HepG2 (cell line): Measurements from ENCODE around the gene PRKN. TPM values are rescaled to one million over a fixed set of nuclear protein-coding genes. Genes with fewer than 3 reads are reported as not detected.

Experiments used
- ATAC-seq: fragments of 200-7000 bp; cut with Tn5 transposase; 3 replicates; pipeline ENCODE4 v1.9.1; 2020; ENCODE audit warnings: mild to moderate bottlenecking, moderate library complexity
- BruUV-seq: library from RNA; stranded (reverse); fragments of 400-500 nt; replicated peaks from 2 replicates; lab custom pipeline; 2021; lab: Mats Ljungman, UMichigan
- CTCF ChIA-PET: fragments of 300-600 bp; formaldehyde crosslinking; extraction: SDS; loops from one replicate; lab custom pipeline; 2021; ENCODE audit warnings: low total read pairs, inconsistent platforms, low intra/inter-chr PET ratio; lab: Yijun Ruan, JAX
- POLR2A ChIA-PET: fragments of 350-600 bp; sonication (Branson Sonifier 250); formaldehyde crosslinking; loops from one replicate; lab custom pipeline; 2020; ENCODE audit warnings: antibody characterized with exemption, inconsistent platforms; lab: Yijun Ruan, JAX
- DNase-seq: peaks from one replicate; pipeline ENCODE4 v3.0.0-alpha.2; 2015; ENCODE audit warnings: low spot score
- FAIRE-seq: peaks from 3 replicates; lab custom pipeline; 2011; peaks lifted over from hg19 to GRCh38; lab: Jason Lieb, UNC
- H2AFZ ChIP-seq: one replicate; pipeline ENCODE4 v1.6.1; 2011; ENCODE audit warnings: low read length, inconsistent platforms
- H3K27ac ChIP-seq: fragments of 300-600 bp; 3 replicates; pipeline ENCODE4 v1.8.0; 2011; ENCODE audit warnings: mixed run types, mild to moderate bottlenecking, mixed read lengths, low read length, inconsistent platforms; ENCODE audit not compliant: insufficient read depth; ENCODE audit errors: extremely low read length
- H3K27me3 ChIP-seq, 2 experiments: fragments of 200-600 bp in 1 of 2; 2 replicates in 1 of 2; 3 replicates in 1 of 2; pipeline versions ENCODE4 v1.6.0 to v1.8.0; 2011; ENCODE audit warnings: low read length in 2 of 2, mild to moderate bottlenecking in 2 of 2, moderate library complexity in 2 of 2, inconsistent platforms in 1 of 2; ENCODE audit not compliant: insufficient read depth in 2 of 2, control insufficient read depth in 1 of 2
- H3K36me3 ChIP-seq, 2 experiments: fragments of 200-600 bp in 1 of 2; replicated peaks in 1 of 2; 2 replicates in 1 of 2; 3 replicates in 1 of 2; pipeline versions ENCODE4 v1.5.1 to v1.8.0; 2011; ENCODE audit warnings: low read length in 2 of 2, inconsistent platforms in 1 of 2; ENCODE audit not compliant: insufficient read depth in 2 of 2, control insufficient read depth in 1 of 2
- H3K4me1 ChIP-seq: 2 replicates; pipeline ENCODE4 v1.5.1; 2012; ENCODE audit warnings: low read length, inconsistent platforms; ENCODE audit not compliant: insufficient read depth
- H3K4me2 ChIP-seq: 2 replicates; pipeline ENCODE4 v1.6.0; 2011; ENCODE audit warnings: low read depth, low read length, inconsistent platforms
- H3K4me3 ChIP-seq, 3 experiments: fragments of 200-600 bp in 1 of 3; sonication (generic), shearing (Covaris generic) in 1 of 3; replicated peaks in 1 of 3; 2 replicates each; pipeline ENCODE4 v1.5.1; 2011 to 2016; ENCODE audit warnings: low read length in 3 of 3, inconsistent platforms in 2 of 3, low read depth in 2 of 3, mild to moderate bottlenecking in 2 of 3, control low read depth in 1 of 3, mixed read lengths in 1 of 3; ENCODE audit not compliant: insufficient read depth in 1 of 3
- H3K79me2 ChIP-seq: one replicate; pipeline ENCODE4 v1.6.1; 2011; ENCODE audit warnings: low read length, inconsistent platforms; ENCODE audit not compliant: insufficient read depth
- H3K9ac ChIP-seq: 2 replicates; pipeline ENCODE4 v1.6.0; 2011; ENCODE audit warnings: mild to moderate bottlenecking, low read depth, low read length, inconsistent platforms; ENCODE audit not compliant: insufficient read depth
- H3K9me3 ChIP-seq: 2 replicates; pipeline ENCODE4 v1.5.1; 2012; ENCODE audit warnings: mild to moderate bottlenecking, low read length
- H4K20me1 ChIP-seq: 2 replicates; pipeline ENCODE4 v1.6.0; 2011; ENCODE audit warnings: inconsistent platforms, mild to moderate bottlenecking, low read length, moderate library complexity; ENCODE audit not compliant: insufficient read depth
- ATAD3A ChIP-seq: sonication (generic); formaldehyde crosslinking; IDR thresholded peaks from 2 replicates; pipeline ENCODE4 v1.4.0; 2020; ENCODE audit warnings: missing genetic modification reagents
- CENPT ChIP-seq: sonication (generic); formaldehyde crosslinking; IDR thresholded peaks from 2 replicates; pipeline ENCODE4 v1.8.0; 2022; ENCODE audit warnings: low read depth, mild to moderate bottlenecking, moderate library complexity, missing genetic modification reagents
- ETS1 ChIP-seq: sonication (generic); formaldehyde crosslinking; IDR thresholded peaks from 2 replicates; pipeline ENCODE4 v1.4.0; 2020; ENCODE audit warnings: missing genetic modification reagents
- GABPB1 ChIP-seq: IDR thresholded peaks from 2 replicates; pipeline ENCODE4 v1.6.1; 2016; ENCODE audit warnings: mild to moderate bottlenecking, missing genetic modification reagents, moderate library complexity, missing compliant biosample characterization
- KMT2B ChIP-seq: IDR thresholded peaks from 2 replicates; pipeline ENCODE4 v1.6.1; 2016; ENCODE audit warnings: missing genetic modification reagents, missing compliant biosample characterization
- RFX1 ChIP-seq: fragments of 450-650 bp; IDR thresholded peaks from 2 replicates; pipeline ENCODE4 v1.6.1; 2017
- ZBTB40 ChIP-seq, 2 experiments: fragments of 450-650 bp in 1 of 2; sonication (generic) in 1 of 2; formaldehyde crosslinking in 1 of 2; IDR thresholded peaks; 2 replicates each; pipeline versions ENCODE4 v1.6.1 to v1.8.0; 2016 to 2022; ENCODE audit warnings: antibody characterized with exemption in 1 of 2, mild to moderate bottlenecking in 1 of 2, missing genetic modification reagents in 1 of 2
- ZNF205 ChIP-seq: IDR thresholded peaks from 2 replicates; pipeline ENCODE4 v1.6.1; 2018; ENCODE audit warnings: missing biosample characterization, missing genetic modification reagents
- ZNF260 ChIP-seq: sonication (generic); formaldehyde crosslinking; IDR thresholded peaks from 2 replicates; pipeline ENCODE4 v1.4.0; 2020; ENCODE audit warnings: missing genetic modification reagents, low read depth, mild to moderate bottlenecking, borderline replicate concordance
- ZNF367 ChIP-seq: sonication (generic); formaldehyde crosslinking; IDR thresholded peaks from 2 replicates; pipeline ENCODE4 v1.4.0; 2020; ENCODE audit warnings: missing genetic modification reagents, borderline replicate concordance
- WGBS: methylation state at CpG from one replicate; pipeline ENCODE4 v1.1.6; 2017; ENCODE audit warnings: low lambda C conversion rate; 5-methylcytosine and 5-hydroxymethylcytosine counted together
- in situ Hi-C: cut with HindIII; loops from 2 replicates; pipeline ENCODE4 v1.10.0; 2017; ENCODE audit warnings: low pct_unique_long_range_greater_than_20kb; ENCODE audit not compliant: extremely low pct_ligation_motif_present
- intact Hi-C: fragments of 100-400 bp; cut with micrococcal nuclease; formaldehyde crosslinking; loops from one replicate; pipeline ENCODE4 v1.10.0; 2022; ENCODE audit not compliant: unreplicated experiment
- polyA plus RNA-seq, 8 experiments: library from polyadenylated mRNA; depleted of rRNA in 3 of 8; stranded (reverse) in 7 of 8; unstranded in 1 of 8; fragments of >200 nt; fragmentation: Illumina TruSeq in 4 of 8; extraction: Trizol in 4 of 8; gene quantifications; 2 replicates each; pipeline versions ENCODE4 v1.2.1 to v1.2.3, GENCODE V29; 2011 to 2016; ENCODE audit warnings: low read depth in 4 of 8, missing spikeins in 1 of 8, mixed read lengths in 1 of 8; ENCODE audit not compliant: insufficient read depth in 1 of 8
- total RNA-seq, 5 experiments: library from RNA; depleted of rRNA; stranded (reverse); fragments of >200 nt; fragmentation: Illumina TruSeq; extraction: Trizol; gene quantifications; 2 replicates each; pipeline ENCODE4 v1.2.3, GENCODE V29; 2016; ENCODE audit warnings: low read depth in 1 of 5

The PRKN gene
- total and polyA plus RNA-seq, 2 of the 13 experiments (the other 11 are each of a cell fraction or from before 2014, with no cell fraction given) = 0.31 to 0.44 TPM

DNA sequence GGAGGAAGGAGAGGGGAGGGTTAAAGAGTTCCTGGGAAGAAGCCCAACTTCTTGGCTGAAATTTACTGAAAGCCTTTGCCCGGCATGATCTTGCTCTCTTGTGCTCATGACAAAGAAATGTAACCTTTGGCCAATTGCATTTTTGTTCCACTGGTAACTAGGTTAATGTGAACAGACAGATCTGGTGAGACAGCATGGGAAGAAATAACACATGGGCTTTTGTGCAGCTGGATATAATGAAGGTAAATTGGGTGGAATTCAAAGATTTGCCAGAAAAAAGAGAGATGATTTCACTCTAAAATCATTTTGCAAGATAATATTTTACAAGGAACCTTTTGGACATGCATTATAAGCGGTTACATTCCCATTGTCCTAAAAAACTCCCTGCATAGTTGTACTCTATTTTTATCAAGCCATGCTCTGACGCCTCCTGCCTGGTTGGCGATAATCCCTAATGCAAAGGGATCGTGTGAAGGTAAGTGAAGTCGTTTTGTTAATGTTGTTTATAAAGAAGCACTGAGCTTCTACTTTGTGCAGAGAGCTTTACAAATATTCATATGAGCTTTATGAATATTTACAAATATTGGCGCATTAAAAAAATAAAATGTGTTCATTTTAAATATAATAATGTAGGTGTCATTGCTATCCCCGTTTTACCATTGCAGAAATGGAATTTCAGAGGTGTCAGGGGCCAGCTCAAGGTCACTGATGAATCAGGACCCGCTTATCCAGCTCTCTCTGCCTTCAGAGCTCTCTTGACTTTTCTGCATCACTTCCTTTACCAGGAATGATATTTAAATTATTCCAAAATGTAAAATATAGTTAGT is 1292.4 kb downstream of the PRKN start:
- H3K27ac ChIP-seq = no peak overlapping the region
- no peak for ATAC-seq
- H2AFZ ChIP-seq = no peak overlapping the region
- ChIA-PET POLR2A (no interaction called here), CTCF (no interaction called here)
- H3K4me3 ChIP-seq = no peak overlapping the region
- in situ Hi-C loops = no loop called here
- no peaks in the 10 kb centered on the region for H4K20me1 ChIP-seq
- intact Hi-C loops = no loop called here
- FAIRE-seq = no peak
- WGBS = 29% methylated on average over 9 of the region's 9 CpGs
- no peak for DNase-seq
- no peaks in the 10 kb centered on the region for H3K79me2 ChIP-seq
- no peak overlapping the region for H3K9ac ChIP-seq
- peaks cover 0 to 10% of the 10 kb centered on the region in 2 experiments; a peak in 2 of 5 replicates for H3K27me3 ChIP-seq
- H3K9me3 ChIP-seq = no peaks in the 10 kb centered on the region
- no TSS peak for BruUV-seq
- H3K36me3 ChIP-seq = no peaks in the 10 kb centered on the region
- no peak overlapping the region for H3K4me2 ChIP-seq
- H3K4me1 ChIP-seq = no peaks in the 10 kb centered on the region
- TF ChIP-seq RFX1 = no peak
- no peak for TF ChIP-seq GABPB1
- TF ChIP-seq ZBTB40 (IDR thresholded peaks at IDR 0.05) = no peak
- no peak for TF ChIP-seq ZBTB40 (CRISPR knock-in tag; IDR thresholded peaks at IDR 0.05)
- no peak for TF ChIP-seq ZNF260
- no peak for TF ChIP-seq KMT2B (CRISPR knock-in tag)
- TF ChIP-seq CENPT = no peak
- no peak for TF ChIP-seq ZNF205
- TF ChIP-seq ZNF367 (CRISPR knock-in tag) = no peak
- TF ChIP-seq ETS1 = no peak
- no peak for TF ChIP-seq ATAD3A (CRISPR knock-in tag)
